Effector memory CD4-positive, alpha-beta T cell (primary cell): ENCODE results near the gene C2orf81.
"Not testable (repeated sequence)": the region's sequence is repeated elsewhere in the genome, so short reads cannot be mapped to it uniquely, and the experiment has no call there.

Experiments used
- DNase-seq, 3 donors: peaks; one replicate each; pipeline ENCODE4 v3.0.0-alpha.2; 2020
- H3K27ac ChIP-seq: 2 replicates; pipeline ENCODE4 v1.7.0; 2013; ENCODE audit warnings: mild to moderate bottlenecking, low read length, moderate library complexity; ENCODE audit not compliant: insufficient read depth, poor library complexity, severe bottlenecking
- H3K27me3 ChIP-seq: replicated peaks from 2 replicates; pipeline ENCODE4 v1.7.0; 2013; ENCODE audit warnings: mild to moderate bottlenecking, low read length; ENCODE audit not compliant: insufficient read depth, control insufficient read depth, poor library complexity, severe bottlenecking
- H3K36me3 ChIP-seq: 2 replicates; pipeline ENCODE4 v1.7.0; 2013; ENCODE audit warnings: mild to moderate bottlenecking, low read length, moderate library complexity; ENCODE audit not compliant: control insufficient read depth, insufficient read depth
- H3K4me1 ChIP-seq: 2 replicates; pipeline ENCODE4 v1.7.0; 2013; ENCODE audit warnings: low read length, mild to moderate bottlenecking; ENCODE audit not compliant: control insufficient read depth, insufficient read depth, poor library complexity, severe bottlenecking
- H3K4me3 ChIP-seq: 2 replicates; pipeline ENCODE4 v1.7.0; 2013; ENCODE audit warnings: low read length, low read depth, mild to moderate bottlenecking; ENCODE audit not compliant: insufficient read depth, poor library complexity, severe bottlenecking
- H3K9me3 ChIP-seq: 2 replicates; pipeline ENCODE4 v1.7.0; 2013; ENCODE audit warnings: mild to moderate bottlenecking, low read length, moderate library complexity; ENCODE audit not compliant: control insufficient read depth

Gene C2orf81

GRCh38 chr2:74423231-74424095, 2.0 kb upstream of the C2orf81 start:
- peaks cover 12% of the 10 kb centered on the region for H3K4me1 ChIP-seq
- H3K4me3 ChIP-seq: no peak overlapping the region
- H3K9me3 ChIP-seq: no peaks in the 10 kb centered on the region
- no peak for DNase-seq
- H3K27ac ChIP-seq: no peak overlapping the region
- H3K36me3 ChIP-seq: peaks cover 10% of the 10 kb centered on the region
- H3K27me3 ChIP-seq: no peaks in the 10 kb centered on the region

DNA sequence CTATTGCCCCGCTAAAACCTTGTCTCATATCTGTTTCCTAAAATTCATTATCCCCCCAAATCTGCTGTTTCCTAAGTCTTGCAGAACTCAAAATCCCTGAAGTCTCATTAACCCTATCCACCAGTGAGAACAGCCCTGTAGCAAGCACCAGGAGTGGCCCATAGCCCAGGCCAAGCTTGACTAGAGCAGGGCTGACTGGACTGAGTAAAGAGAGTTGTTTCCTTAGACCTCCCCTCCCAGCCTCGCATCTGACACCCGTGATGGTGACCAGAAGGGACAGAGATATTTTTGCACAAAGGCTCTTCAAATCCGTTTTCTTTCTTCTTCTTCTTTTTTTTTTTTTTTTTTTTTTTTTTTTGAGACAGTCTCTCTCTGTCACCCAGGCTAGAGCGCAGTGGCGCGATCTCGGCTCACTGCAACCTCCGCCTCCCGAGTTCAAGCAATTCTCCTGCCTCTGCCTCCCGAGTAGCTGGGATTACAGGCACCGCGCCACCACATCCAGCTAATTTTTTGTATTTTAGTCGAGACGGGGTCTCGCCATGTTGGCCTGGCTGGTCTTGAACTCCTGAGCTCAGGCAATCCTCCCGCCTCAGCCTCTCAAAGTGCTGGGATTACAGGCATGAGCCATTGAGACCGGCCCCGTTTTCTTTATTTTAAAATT, 846 bp downstream of the C2orf81 start:
- peak overlapping the region; percentile 91 for H3K27ac ChIP-seq
- not testable (repeated sequence) for DNase-seq, H3K9me3 ChIP-seq, H3K36me3 ChIP-seq, H3K27me3 ChIP-seq
- peak overlapping the region; percentile 75 for H3K4me3 ChIP-seq
- peaks cover 15% of the 10 kb centered on the region for H3K4me1 ChIP-seq

GRCh38 chr2:74420006-74420405, 1.4 kb downstream of the C2orf81 start:
- peaks cover 3% of the 10 kb centered on the region for H3K27me3 ChIP-seq
- H3K27ac ChIP-seq: no peak overlapping the region
- DNase-seq: no peak
- peaks cover 20% of the 10 kb centered on the region for H3K4me1 ChIP-seq
- peaks cover 3% of the 10 kb centered on the region for H3K36me3 ChIP-seq
- no peak overlapping the region for H3K4me3 ChIP-seq
- H3K9me3 ChIP-seq: no peaks in the 10 kb centered on the region

GRCh38 chr2:74419345-74419744, 2.1 kb downstream of the C2orf81 start:
- no peaks in the 10 kb centered on the region for H3K9me3 ChIP-seq
- H3K27ac ChIP-seq: no peak overlapping the region
- no peaks in the 10 kb centered on the region for H3K36me3 ChIP-seq
- H3K4me1 ChIP-seq: peaks cover 27% of the 10 kb centered on the region
- H3K27me3 ChIP-seq: peaks cover 3% of the 10 kb centered on the region
- no peak overlapping the region for H3K4me3 ChIP-seq
- no peak for DNase-seq

- Histone ChIP-seq H3K4me3 (no peak overlapping the region), H3K27me3 (peaks cover 3% of the 10 kb centered on the region), H3K9me3 (no peaks in the 10 kb centered on the region), H3K36me3 (no peaks in the 10 kb centered on the region), H3K27ac (no peak overlapping the region), H3K4me1 (peaks cover 27% of the 10 kb centered on the region)
- DNase-seq: no peak
Measured at GRCh38 chr2:74418312-74418711, 3.1 kb downstream of the C2orf81 start.

GRCh38 chr2:74417763-74418162, 3.7 kb downstream of the C2orf81 start:
- Histone ChIP-seq H3K4me3 (no peak overlapping the region), H3K9me3 (no peaks in the 10 kb centered on the region), H3K27ac (no peak overlapping the region), H3K4me1 (peaks cover 27% of the 10 kb centered on the region), H3K36me3 (no peaks in the 10 kb centered on the region), H3K27me3 (peaks cover 3% of the 10 kb centered on the region)
- DNase-seq: no peak

GRCh38 chr2:74417197-74417596, 4.2 kb downstream of the C2orf81 start:
- H3K4me3 ChIP-seq: no peak overlapping the region
- no peaks in the 10 kb centered on the region for H3K36me3 ChIP-seq
- H3K9me3 ChIP-seq: no peaks in the 10 kb centered on the region
- H3K4me1 ChIP-seq: peaks cover 25% of the 10 kb centered on the region
- H3K27ac ChIP-seq: no peak overlapping the region
- DNase-seq: no peak
- H3K27me3 ChIP-seq: peaks cover 3% of the 10 kb centered on the region

- peaks cover 22% of the 10 kb centered on the region for H3K4me1 ChIP-seq
- no peak for DNase-seq
- no peaks in the 10 kb centered on the region for H3K36me3 ChIP-seq
Measured at GRCh38 chr2:74416778-74417177, 4.6 kb downstream of the C2orf81 start.

GRCh38 chr2:74415762-74416395, 5.5 kb downstream of the C2orf81 start:
- no peak for DNase-seq
- Histone ChIP-seq H3K27me3 (peaks cover 3% of the 10 kb centered on the region), H3K4me1 (peaks cover 14% of the 10 kb centered on the region), H3K9me3 (no peaks in the 10 kb centered on the region), H3K27ac (no peak overlapping the region), H3K36me3 (no peaks in the 10 kb centered on the region), H3K4me3 (peak overlapping the region; percentile 41)

More at GRCh38 chr2:74416778-74417177, 4.6 kb downstream of the C2orf81 start:
- Histone ChIP-seq H3K27ac (no peak overlapping the region), H3K9me3 (no peaks in the 10 kb centered on the region), H3K4me3 (no peak overlapping the region), H3K27me3 (peaks cover 3% of the 10 kb centered on the region)
